Suppressor macrophage treated with lipopolysaccharide for 4 hours (primary cell): ENCODE data around the gene HELB.
A peak's percentile ranks its signal among the peaks of the same experiment; 100 is the strongest.

ENCODE experiments used
- DNase-seq: peaks from one replicate; pipeline ENCODE4 v3.0.0-alpha.2; 2020

The HELB gene

GRCh38 chr12:66365718-66366490, 63.6 kb downstream of the HELB start:
- peak; percentile 61 for DNase-seq

GRCh38 chr12:66367015-66367667, 64.8 kb downstream of the HELB start:
- DNase-seq = no peak

GRCh38 chr12:66371982-66372381, 69.7 kb downstream of the HELB start:
- DNase-seq = no peak

GRCh38 chr12:66375560-66375959, 73.3 kb downstream of the HELB start:
- no peak for DNase-seq

GRCh38 chr12:66379616-66380015, 77.3 kb downstream of the HELB start:
- peak; percentile 63 for DNase-seq

GRCh38 chr12:66380769-66381535, 78.7 kb downstream of the HELB start:
- no peak for DNase-seq

GRCh38 chr12:66387117-66387516, 84.8 kb downstream of the HELB start:
- no peak for DNase-seq
